Keratinocyte (primary cell): ENCODE results near the gene LRRC74B.

Experiments used
- EZH2 ChIP-seq: IDR thresholded peaks from one replicate; pipeline ENCODE4 v1.6.1; 2012; ENCODE audit warnings: inconsistent platforms, mild to moderate bottlenecking, low read length, moderate library complexity
- TF ChIP-seq, protein P1 (sequence below), 3 experiments: IDR thresholded peaks in 1 of 3; conservative IDR thresholded peaks in 1 of 3; optimal IDR thresholded peaks in 1 of 3; 2 replicates in 2 of 3; 3 replicates in 1 of 3; pipeline versions ENCODE3 to v1.5.1; 2011; ENCODE audit warnings: low read length in 3 of 3, mild to moderate bottlenecking in 3 of 3, moderate library complexity in 2 of 3, control low read depth in 1 of 3, inconsistent platforms in 1 of 3; ENCODE audit not compliant: insufficient read depth in 2 of 3; ENCODE audit errors: extremely low read depth in 1 of 3

DNA sequence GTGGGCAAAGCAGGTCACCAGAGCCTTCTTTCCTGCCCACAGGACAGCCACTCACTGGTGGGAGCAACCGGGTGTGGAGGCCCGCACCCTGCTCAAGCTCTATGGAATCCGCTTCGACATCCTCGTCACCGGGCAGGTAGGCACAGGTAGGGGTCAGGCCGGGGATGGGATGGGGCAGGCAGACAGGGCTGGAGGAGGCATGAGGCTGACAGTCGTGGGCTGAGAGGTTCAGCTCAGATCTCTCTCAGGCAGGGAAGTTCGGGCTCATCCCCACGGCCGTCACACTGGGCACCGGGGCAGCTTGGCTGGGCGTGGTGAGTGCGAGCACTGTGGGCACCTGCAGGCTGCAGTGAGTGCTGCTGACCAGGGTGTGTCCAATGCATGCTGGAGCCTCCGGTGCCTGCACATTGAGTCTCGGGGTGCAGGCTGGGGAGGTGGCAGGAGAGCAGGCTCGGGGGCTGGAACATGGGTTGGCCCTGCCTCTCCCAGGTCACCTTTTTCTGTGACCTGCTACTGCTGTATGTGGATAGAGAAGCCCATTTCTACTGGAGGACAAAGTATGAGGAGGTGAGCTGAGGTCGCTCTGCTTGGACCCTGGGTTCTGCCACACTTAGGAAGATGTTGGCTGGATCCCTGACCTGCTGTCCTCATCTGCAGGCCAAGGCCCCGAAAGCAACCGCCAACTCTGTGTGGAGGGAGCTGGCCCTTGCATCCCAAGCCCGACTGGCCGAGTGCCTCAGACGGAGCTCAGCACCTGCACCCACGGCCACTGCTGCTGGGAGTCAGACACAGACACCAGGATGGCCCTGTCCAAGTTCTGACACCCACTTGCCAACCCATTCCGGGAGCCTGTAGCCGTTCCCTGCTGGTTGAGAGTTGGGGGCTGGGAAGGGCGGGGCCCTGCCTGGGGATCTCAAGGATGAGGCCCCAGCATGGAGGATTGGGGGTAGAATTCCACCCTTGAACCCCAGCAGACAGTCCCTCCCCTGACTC lies 19.7 kb upstream of the LRRC74B start:
- TF ChIP-seq, protein P1, sequence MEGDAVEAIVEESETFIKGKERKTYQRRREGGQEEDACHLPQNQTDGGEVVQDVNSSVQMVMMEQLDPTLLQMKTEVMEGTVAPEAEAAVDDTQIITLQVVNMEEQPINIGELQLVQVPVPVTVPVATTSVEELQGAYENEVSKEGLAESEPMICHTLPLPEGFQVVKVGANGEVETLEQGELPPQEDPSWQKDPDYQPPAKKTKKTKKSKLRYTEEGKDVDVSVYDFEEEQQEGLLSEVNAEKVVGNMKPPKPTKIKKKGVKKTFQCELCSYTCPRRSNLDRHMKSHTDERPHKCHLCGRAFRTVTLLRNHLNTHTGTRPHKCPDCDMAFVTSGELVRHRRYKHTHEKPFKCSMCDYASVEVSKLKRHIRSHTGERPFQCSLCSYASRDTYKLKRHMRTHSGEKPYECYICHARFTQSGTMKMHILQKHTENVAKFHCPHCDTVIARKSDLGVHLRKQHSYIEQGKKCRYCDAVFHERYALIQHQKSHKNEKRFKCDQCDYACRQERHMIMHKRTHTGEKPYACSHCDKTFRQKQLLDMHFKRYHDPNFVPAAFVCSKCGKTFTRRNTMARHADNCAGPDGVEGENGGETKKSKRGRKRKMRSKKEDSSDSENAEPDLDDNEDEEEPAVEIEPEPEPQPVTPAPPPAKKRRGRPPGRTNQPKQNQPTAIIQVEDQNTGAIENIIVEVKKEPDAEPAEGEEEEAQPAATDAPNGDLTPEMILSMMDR (optimal IDR thresholded peaks at IDR 0.05 in 1 of 3, IDR thresholded peaks at IDR 0.05 in 1 of 3, conservative IDR thresholded peaks at IDR 0.05 in 1 of 3; ENCODE audit: extremely low read depth in 1 of 3, insufficient read depth in 2 of 3, low read length in 3 of 3) = no peak
- TF ChIP-seq EZH2 = no peak
